IMR-90 (cell line): ENCODE measurements around the gene PASD1. TPM values are rescaled to one million over a fixed set of nuclear protein-coding genes. Genes with fewer than 3 reads are reported as not detected.
"Not testable (repeated sequence)": the region's sequence is repeated elsewhere in the genome, so short reads cannot be mapped to it uniquely, and the experiment has no call there.

ENCODE experiments used
- ATAC-seq: fragments of 200-7000 bp; cut with Tn5 transposase; 2 replicates; pipeline ENCODE4 v1.9.1; 2020; ENCODE audit warnings: low read depth, mild to moderate bottlenecking, moderate library complexity
- BruUV-seq: library from RNA; stranded (reverse); fragments of 400-500 nt; replicated peaks from 2 replicates; lab custom pipeline; 2021; lab: Mats Ljungman, UMichigan
- CTCF ChIA-PET: fragments of 300-600 bp; formaldehyde crosslinking; extraction: SDS; loops from one replicate; lab custom pipeline; 2021; ENCODE audit warnings: antibody characterized with exemption; lab: Yijun Ruan, JAX
- POLR2A ChIA-PET: fragments of 300-600 bp; sonication (Branson Sonifier 250); formaldehyde crosslinking; loops from one replicate; lab custom pipeline; 2022; ENCODE audit warnings: antibody characterized with exemption; ENCODE audit not compliant: unreplicated experiment; lab: Charles Lee
- DNase-seq: peaks from one replicate; pipeline ENCODE4 v3.0.0; 2013
- H2AFZ ChIP-seq: replicated peaks from 2 replicates; pipeline ENCODE3; 2013; ENCODE audit warnings: low read length, mild to moderate bottlenecking; ENCODE audit not compliant: poor library complexity
- H2AK5ac ChIP-seq: 2 replicates; pipeline ENCODE4 v1.6.1; 2013; ENCODE audit warnings: low read depth, low read length, inconsistent platforms
- H2AK9ac ChIP-seq: replicated peaks from 2 replicates; pipeline ENCODE3; 2013; ENCODE audit warnings: mild to moderate bottlenecking, low read depth, low read length, moderate library complexity; ENCODE audit not compliant: poor library complexity
- H2BK120ac ChIP-seq: 2 replicates; pipeline ENCODE4 v1.6.1; 2013; ENCODE audit warnings: low read depth, low read length, inconsistent platforms
- H2BK15ac ChIP-seq: 3 replicates; pipeline ENCODE4 v1.6.1; 2013; ENCODE audit warnings: low read depth, low read length, inconsistent platforms
- H2BK20ac ChIP-seq: 2 replicates; pipeline ENCODE4 v1.6.1; 2013; ENCODE audit warnings: low read depth, mild to moderate bottlenecking, inconsistent platforms, low read length, moderate library complexity
- H2BK5ac ChIP-seq: 2 replicates; pipeline ENCODE4 v1.6.1; 2013; ENCODE audit warnings: mild to moderate bottlenecking, low read depth, low read length, inconsistent platforms; ENCODE audit not compliant: poor library complexity, severe bottlenecking
- H3K14ac ChIP-seq: replicated peaks from 2 replicates; pipeline ENCODE4 v1.6.1; 2013; ENCODE audit warnings: low read depth, low read length, inconsistent platforms
- H3K18ac ChIP-seq: 2 replicates; pipeline ENCODE4 v1.6.1; 2013; ENCODE audit warnings: low read depth, low read length, control low read depth
- H3K23ac ChIP-seq: 2 replicates; pipeline ENCODE4 v1.6.1; 2013; ENCODE audit warnings: low read depth, low read length, inconsistent platforms
- H3K27ac ChIP-seq: 2 replicates; pipeline ENCODE4 v1.5.1; 2013; ENCODE audit warnings: mild to moderate bottlenecking, control low read depth, low read length; ENCODE audit not compliant: insufficient read depth
- H3K27me3 ChIP-seq: 2 replicates; pipeline ENCODE4 v1.6.1; 2013; ENCODE audit warnings: low read length; ENCODE audit not compliant: control insufficient read depth, insufficient read depth
- H3K36me3 ChIP-seq: 2 replicates; pipeline ENCODE4 v1.6.1; 2013; ENCODE audit warnings: low read length, mixed read lengths; ENCODE audit not compliant: control insufficient read depth, insufficient read depth
- H3K4ac ChIP-seq: 2 replicates; pipeline ENCODE4 v1.6.1; 2013; ENCODE audit warnings: low read depth, low read length, inconsistent platforms
- H3K4me1 ChIP-seq: 2 replicates; pipeline ENCODE4 v1.6.1; 2013; ENCODE audit warnings: low read length, mixed read lengths; ENCODE audit not compliant: control insufficient read depth, insufficient read depth
- H3K4me2 ChIP-seq: 2 replicates; pipeline ENCODE4 v1.6.1; 2013; ENCODE audit warnings: low read depth, mild to moderate bottlenecking, control low read depth, low read length, moderate library complexity
- H3K4me3 ChIP-seq: 2 replicates; pipeline ENCODE4 v1.5.1; 2013; ENCODE audit warnings: low read depth, mild to moderate bottlenecking, control low read depth, low read length, moderate library complexity; ENCODE audit not compliant: insufficient read depth
- H3K56ac ChIP-seq: 2 replicates; pipeline ENCODE4 v1.6.1; 2013; ENCODE audit warnings: low read length, inconsistent platforms; ENCODE audit not compliant: insufficient read depth; ENCODE audit errors: extremely low read depth
- H3K79me1 ChIP-seq, 2 experiments: 2 replicates each; pipeline ENCODE4 v1.6.1; 2013; ENCODE audit warnings: low read length in 2 of 2, inconsistent platforms in 1 of 2, low read depth in 1 of 2
- H3K9ac ChIP-seq: 2 replicates; pipeline ENCODE4 v1.6.1; 2013; ENCODE audit warnings: low read depth, low read length, control low read depth
- H3K9me1 ChIP-seq: 2 replicates; pipeline ENCODE4 v1.6.1; 2013; ENCODE audit warnings: low read length, inconsistent platforms; ENCODE audit not compliant: insufficient read depth
- H3K9me3 ChIP-seq: 2 replicates; pipeline ENCODE4 v1.6.1; 2013; ENCODE audit warnings: low read length; ENCODE audit not compliant: control insufficient read depth, insufficient read depth
- H4K20me1 ChIP-seq: 2 replicates; pipeline ENCODE4 v1.6.1; 2013; ENCODE audit warnings: low read length, inconsistent platforms; ENCODE audit not compliant: insufficient read depth
- H4K5ac ChIP-seq: 2 replicates; pipeline ENCODE4 v1.6.1; 2013; ENCODE audit warnings: mild to moderate bottlenecking, low read depth, low read length, control low read depth
- H4K8ac ChIP-seq, 2 experiments: 2 replicates each; pipeline ENCODE4 v1.6.1; 2013; ENCODE audit warnings: low read depth in 2 of 2, low read length in 2 of 2, control low read depth in 1 of 2, inconsistent platforms in 1 of 2
- H4K91ac ChIP-seq: 2 replicates; pipeline ENCODE4 v1.6.1; 2013; ENCODE audit warnings: low read depth, low read length, inconsistent platforms; ENCODE audit not compliant: insufficient read depth
- CHD1 ChIP-seq: IDR thresholded peaks from 2 replicates; pipeline ENCODE4 v1.6.1; 2012; ENCODE audit warnings: low read depth, low read length, improper control_type of control experiment
- FOS ChIP-seq: fragments of 150-350 bp; IDR thresholded peaks from 2 replicates; pipeline ENCODE4 v1.6.1; 2016; ENCODE audit warnings: low read depth, low read length
- MAZ ChIP-seq: IDR thresholded peaks from 2 replicates; pipeline ENCODE4 v1.6.1; 2012; ENCODE audit warnings: low read depth, mild to moderate bottlenecking, low read length, improper control_type of control experiment, moderate library complexity, borderline replicate concordance
- MXI1 ChIP-seq: IDR thresholded peaks from 2 replicates; pipeline ENCODE4 v1.6.1; 2012; ENCODE audit warnings: low read depth, mild to moderate bottlenecking, low read length, moderate library complexity, borderline replicate concordance
- WGBS, 2 experiments: methylation state at CpG; one replicate each; pipeline versions ENCODE4 v1.1.5 to v1.1.7; 2013; ENCODE audit warnings: missing lambda C conversion rate in 2 of 2; ENCODE audit not compliant: insufficient read length in 1 of 2; ENCODE audit errors: extremely low coverage in 2 of 2; 5-methylcytosine and 5-hydroxymethylcytosine counted together
- dilution Hi-C: fragments of 300-500 bp; cut with HindIII; formaldehyde crosslinking; loops from one replicate; pipeline ENCODE4 v1.14.3; 2018; ENCODE audit warnings: low sequenced_read_pairs; ENCODE audit not compliant: unreplicated experiment
- in situ Hi-C: fragments of 300-500 bp; cut with MboI; formaldehyde crosslinking; loops from 3 replicates; pipeline ENCODE4 v1.14.3; 2019; ENCODE audit warnings: low sequenced_read_pairs, inconsistent platforms, mixed read lengths
- intact Hi-C: fragments of 100-400 bp; cut with micrococcal nuclease; formaldehyde crosslinking; loops from 2 replicates; pipeline ENCODE4 v1.10.0; 2022
- polyA plus RNA-seq, 3 experiments: library from polyadenylated mRNA; depleted of rRNA; stranded (reverse); fragments of >200 nt; gene quantifications; 2 replicates each; pipeline ENCODE4 v1.2.3, GENCODE V29; 2012; ENCODE audit warnings: low replicate concordance in 1 of 3
- total RNA-seq: library from RNA; depleted of rRNA; stranded (reverse); fragments of >200 nt; gene quantifications from 2 replicates; pipeline ENCODE4 v1.2.3, GENCODE V29; 2012

Gene PASD1
- total and polyA plus RNA-seq, 2 of the 4 experiments (the other 2 are of a cell fraction) = not detected

DNA sequence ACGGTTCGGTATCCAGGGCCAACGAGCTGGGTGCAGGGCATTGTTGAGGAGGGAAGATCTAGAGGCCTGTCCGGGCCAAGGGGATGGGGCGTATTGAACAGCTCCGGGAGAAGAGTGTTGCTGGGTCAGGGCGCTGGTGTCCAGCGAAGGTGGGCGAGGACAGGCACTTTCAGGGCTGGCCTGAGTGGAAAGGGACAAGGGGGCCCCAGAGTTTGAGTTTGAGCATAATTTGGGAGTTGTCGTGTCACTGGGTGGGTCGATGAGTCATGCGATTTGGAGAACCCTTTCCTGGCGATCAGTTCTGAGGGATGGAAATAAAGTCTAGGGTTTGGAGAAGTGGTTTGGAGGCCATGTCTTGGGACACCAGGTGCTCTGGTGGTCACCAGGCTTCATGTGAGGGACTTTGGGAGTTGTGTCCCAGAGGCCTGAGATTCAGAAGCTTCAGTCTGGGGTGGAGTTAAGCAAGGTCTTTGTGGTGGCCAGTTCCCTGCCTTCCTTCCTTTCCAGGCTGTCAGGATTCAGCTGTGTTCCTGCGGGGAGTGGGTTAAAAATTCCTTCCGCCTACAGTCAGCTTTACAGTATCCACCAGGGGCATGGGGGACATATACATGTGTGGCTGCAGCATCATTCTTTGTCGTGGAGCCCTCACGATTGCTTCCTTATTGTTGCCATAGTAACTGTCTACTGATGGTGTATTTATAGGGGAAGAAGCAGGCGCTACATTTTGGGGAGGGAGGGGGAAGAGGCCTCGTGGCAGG lies 132.3 kb downstream of the PASD1 start (continued):
- TF ChIP-seq MAZ = no peak
- TF ChIP-seq FOS = no peak
- no peak for TF ChIP-seq CHD1
- no peak for TF ChIP-seq MXI1

DNA sequence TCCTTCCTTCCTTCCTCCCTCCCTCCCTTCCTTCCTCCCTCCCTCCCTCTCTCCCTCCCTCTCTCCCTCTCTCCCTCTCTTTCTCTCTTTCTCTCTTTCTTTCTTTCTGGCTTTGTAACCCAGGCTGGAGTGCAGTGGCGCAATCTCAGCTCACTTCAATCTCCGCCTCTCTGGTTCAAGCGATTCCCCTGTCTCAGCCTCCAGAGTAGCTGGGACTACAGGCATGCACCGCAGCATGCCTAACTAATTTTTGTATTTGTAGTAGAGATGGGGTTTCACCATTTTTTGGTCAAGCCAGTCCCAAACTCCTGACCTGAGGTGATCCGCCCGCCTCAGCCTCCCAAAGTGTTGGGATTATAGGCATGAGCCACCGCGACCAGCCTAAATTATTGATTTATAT lies 133.6 kb downstream of the PASD1 start:
- intact Hi-C loops, H2AFZ ChIP-seq: not testable (repeated sequence)

More for the DNA sequence above, 133.6 kb downstream of the PASD1 start:
- dilution Hi-C loops, ATAC-seq, H3K4me1 ChIP-seq, H3K56ac ChIP-seq, H2BK15ac ChIP-seq, H3K14ac ChIP-seq, H3K4me3 ChIP-seq, H4K91ac ChIP-seq, H3K79me1 ChIP-seq, H2BK20ac ChIP-seq, H2BK5ac ChIP-seq, H3K27ac ChIP-seq, BruUV-seq, H3K23ac ChIP-seq, H3K9ac ChIP-seq, H4K5ac ChIP-seq, POLR2A ChIA-PET, CTCF ChIA-PET, H3K4ac ChIP-seq, H2AK9ac ChIP-seq, H4K20me1 ChIP-seq, H3K9me1 ChIP-seq, H3K36me3 ChIP-seq, H4K8ac ChIP-seq, H3K4me2 ChIP-seq, H3K27me3 ChIP-seq, H2AK5ac ChIP-seq, DNase-seq, H2BK120ac ChIP-seq, H3K18ac ChIP-seq: not testable (repeated sequence)
- in situ Hi-C loops = loop anchor here (25.0 kb wide), 1 partner anchor 535 kb away; no protein-coding TSS in a partner anchor
- peaks cover 19% of the 10 kb centered on the region; the same call in 1 of the 2 replicates for H3K9me3 ChIP-seq
- 100% methylated on average over 1 of the region's 8 CpGs; no CpG with 5 or more reads in 1 of the 2 experiments for WGBS, 2 experiments
